ENCODE measurements around the gene TENM4.

TENM4 gene

DNA sequence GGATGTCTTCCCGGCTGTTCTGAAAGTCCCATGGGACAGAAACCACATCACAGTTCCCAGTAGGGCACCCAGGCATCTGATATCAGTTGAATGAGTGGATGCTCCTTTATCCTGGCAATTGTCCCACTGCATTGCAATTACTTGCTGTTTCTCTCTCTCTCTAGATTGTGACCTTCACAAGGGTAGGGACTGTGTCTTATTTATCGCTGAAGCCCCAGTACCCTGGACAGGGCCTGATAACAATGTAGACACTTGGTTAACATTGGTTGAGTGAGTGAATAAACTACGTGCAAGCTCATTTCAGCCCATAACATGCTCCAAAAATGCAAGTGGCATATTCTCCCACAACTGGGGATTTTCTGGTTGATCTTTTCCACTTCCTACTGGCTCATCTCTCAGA lies 672.5 kb downstream of the TENM4 start:
- Histone ChIP-seq H3K9ac (ENCODE audit: low read depth in 1 of 2, low read length in 2 of 2) (no peak overlapping the region), H3K36me3 (ENCODE audit: control insufficient read depth in 1 of 2, insufficient read depth in 2 of 2, low read length in 2 of 2) (no peaks in the 10 kb centered on the region), H3K27me3 (ENCODE audit: control insufficient read depth in 1 of 2, insufficient read depth in 2 of 2, low read length in 2 of 2) (no peaks in the 10 kb centered on the region), H3K9me3 (ENCODE audit: control insufficient read depth in 1 of 2, low read length in 2 of 2) (no peaks in the 10 kb centered on the region), H3K4me3 (ENCODE audit: low read depth in 1 of 2, low read length in 2 of 2) (no peak overlapping the region), H3K27ac (ENCODE audit: low read depth, low read length) (no peak overlapping the region), H3K4me1 (ENCODE audit: control insufficient read depth in 1 of 2, insufficient read depth in 2 of 2, low read length in 2 of 2) (no peaks in the 10 kb centered on the region)

- no peaks in the 10 kb centered on the region for H3K4me1 ChIP-seq (ENCODE audit: control insufficient read depth in 1 of 2, insufficient read depth in 2 of 2, low read length in 2 of 2)
- no peak overlapping the region for H3K4me3 ChIP-seq (ENCODE audit: low read depth in 1 of 2, low read length in 2 of 2)
- no peaks in the 10 kb centered on the region for H3K27me3 ChIP-seq (ENCODE audit: control insufficient read depth in 1 of 2, insufficient read depth in 2 of 2, low read length in 2 of 2)
- no peak overlapping the region for H3K27ac ChIP-seq (ENCODE audit: low read depth, low read length)
- no peaks in the 10 kb centered on the region for H3K36me3 ChIP-seq (ENCODE audit: control insufficient read depth in 1 of 2, insufficient read depth in 2 of 2, low read length in 2 of 2)
- H3K9me3 ChIP-seq (ENCODE audit: control insufficient read depth in 1 of 2, low read length in 2 of 2) = no peaks in the 10 kb centered on the region
- no peak overlapping the region for H3K9ac ChIP-seq (ENCODE audit: low read depth in 1 of 2, low read length in 2 of 2)
Measured at GRCh38 chr11:78767027-78767932, 673.5 kb downstream of the TENM4 start.

DNA sequence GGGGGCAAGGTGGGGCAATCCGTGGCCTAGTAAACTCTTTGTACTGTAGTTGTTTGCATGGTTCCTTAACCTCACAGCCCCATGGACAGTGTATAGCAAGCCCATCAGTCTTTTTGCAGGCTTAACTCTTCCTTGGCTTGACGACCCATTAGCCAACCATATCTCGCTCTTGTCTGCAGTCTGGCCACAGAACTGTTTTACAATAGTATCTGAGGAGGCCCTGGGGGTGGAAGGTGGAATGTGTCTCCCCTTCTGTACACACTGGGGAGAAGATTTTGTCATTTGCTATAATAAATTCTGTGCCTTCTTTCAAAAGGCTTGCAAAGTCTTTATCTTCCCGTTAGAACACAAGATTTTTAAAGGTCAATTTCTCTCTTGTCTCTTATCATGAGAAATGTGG lies 675.9 kb downstream of the TENM4 start:
- no peaks in the 10 kb centered on the region for H3K4me1 ChIP-seq (ENCODE audit: control insufficient read depth in 1 of 2, insufficient read depth in 2 of 2, low read length in 2 of 2)
- no peak overlapping the region for H3K4me3 ChIP-seq (ENCODE audit: low read depth in 1 of 2, low read length in 2 of 2)
- H3K27me3 ChIP-seq (ENCODE audit: control insufficient read depth in 1 of 2, insufficient read depth in 2 of 2, low read length in 2 of 2) = no peaks in the 10 kb centered on the region
- H3K9ac ChIP-seq (ENCODE audit: low read depth in 1 of 2, low read length in 2 of 2) = no peak overlapping the region
- no peaks in the 10 kb centered on the region for H3K36me3 ChIP-seq (ENCODE audit: control insufficient read depth in 1 of 2, insufficient read depth in 2 of 2, low read length in 2 of 2)
- H3K27ac ChIP-seq (ENCODE audit: low read depth, low read length) = no peak overlapping the region
- H3K9me3 ChIP-seq (ENCODE audit: control insufficient read depth in 1 of 2, low read length in 2 of 2) = no peaks in the 10 kb centered on the region

GRCh38 chr11:78763664-78764063 lies 677.2 kb downstream of the TENM4 start:
- Histone ChIP-seq H3K9ac (ENCODE audit: low read depth in 1 of 2, low read length in 2 of 2) (no peak overlapping the region), H3K27ac (ENCODE audit: low read depth, low read length) (no peak overlapping the region), H3K4me3 (ENCODE audit: low read depth in 1 of 2, low read length in 2 of 2) (no peak overlapping the region), H3K4me1 (ENCODE audit: control insufficient read depth in 1 of 2, insufficient read depth in 2 of 2, low read length in 2 of 2) (no peaks in the 10 kb centered on the region), H3K36me3 (ENCODE audit: control insufficient read depth in 1 of 2, insufficient read depth in 2 of 2, low read length in 2 of 2) (no peaks in the 10 kb centered on the region), H3K27me3 (ENCODE audit: control insufficient read depth in 1 of 2, insufficient read depth in 2 of 2, low read length in 2 of 2) (no peaks in the 10 kb centered on the region), H3K9me3 (ENCODE audit: control insufficient read depth in 1 of 2, low read length in 2 of 2) (no peaks in the 10 kb centered on the region)

DNA sequence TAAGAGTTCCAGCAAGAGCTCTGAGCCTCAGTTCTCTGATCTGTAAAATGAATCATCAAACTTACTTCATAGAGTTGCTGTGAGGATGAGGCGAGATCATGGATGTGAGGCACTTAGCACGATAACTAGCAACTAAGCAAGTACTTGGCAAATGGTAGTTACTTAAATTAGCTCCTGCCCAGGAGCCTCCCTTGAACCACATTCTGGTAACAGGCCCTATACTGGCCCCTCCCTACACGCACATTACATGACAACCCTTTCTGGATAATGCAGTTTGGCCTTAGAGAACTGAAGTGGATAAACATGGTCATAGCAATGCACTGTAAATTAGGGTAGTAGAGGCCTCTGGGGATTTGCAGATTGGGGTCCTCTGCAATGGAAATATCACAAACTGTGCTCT lies 678.7 kb downstream of the TENM4 start:
- Histone ChIP-seq H3K27ac (ENCODE audit: low read depth, low read length) (no peak overlapping the region), H3K36me3 (ENCODE audit: control insufficient read depth in 1 of 2, insufficient read depth in 2 of 2, low read length in 2 of 2) (no peaks in the 10 kb centered on the region), H3K4me3 (ENCODE audit: low read depth in 1 of 2, low read length in 2 of 2) (no peak overlapping the region), H3K27me3 (ENCODE audit: control insufficient read depth in 1 of 2, insufficient read depth in 2 of 2, low read length in 2 of 2) (no peaks in the 10 kb centered on the region), H3K4me1 (ENCODE audit: control insufficient read depth in 1 of 2, insufficient read depth in 2 of 2, low read length in 2 of 2) (no peaks in the 10 kb centered on the region), H3K9me3 (ENCODE audit: control insufficient read depth in 1 of 2, low read length in 2 of 2) (no peaks in the 10 kb centered on the region), H3K9ac (ENCODE audit: low read depth in 1 of 2, low read length in 2 of 2) (no peak overlapping the region)

DNA sequence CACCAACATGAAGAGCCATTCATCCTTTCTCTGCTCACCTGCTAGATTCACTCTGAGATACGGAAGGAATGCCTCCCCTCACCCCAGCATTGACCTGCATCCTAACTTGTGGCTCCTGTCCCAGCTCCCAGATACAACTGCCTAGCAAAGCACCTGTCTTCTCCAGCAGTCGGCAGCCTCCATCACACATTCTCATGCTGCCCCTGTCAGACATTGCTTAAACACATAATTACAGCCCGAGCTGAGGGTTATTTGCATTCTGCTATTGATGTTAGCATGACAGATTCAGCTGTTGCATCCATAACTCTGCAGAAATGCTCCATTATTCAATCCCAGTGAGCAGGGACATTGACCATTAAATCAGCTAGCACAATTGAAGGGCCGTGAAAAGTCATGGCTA lies 681.8 kb downstream of the TENM4 start:
- no peak overlapping the region for H3K9ac ChIP-seq (ENCODE audit: low read depth in 1 of 2, low read length in 2 of 2)
- no peak overlapping the region for H3K27ac ChIP-seq (ENCODE audit: low read depth, low read length)
- H3K27me3 ChIP-seq (ENCODE audit: control insufficient read depth in 1 of 2, insufficient read depth in 2 of 2, low read length in 2 of 2) = peaks cover 0 to 2% of the 10 kb centered on the region in 2 donors
- H3K4me3 ChIP-seq (ENCODE audit: low read depth in 1 of 2, low read length in 2 of 2) = no peak overlapping the region
- H3K36me3 ChIP-seq (ENCODE audit: control insufficient read depth in 1 of 2, insufficient read depth in 2 of 2, low read length in 2 of 2) = no peaks in the 10 kb centered on the region
- H3K4me1 ChIP-seq (ENCODE audit: control insufficient read depth in 1 of 2, insufficient read depth in 2 of 2, low read length in 2 of 2) = no peaks in the 10 kb centered on the region
- H3K9me3 ChIP-seq (ENCODE audit: control insufficient read depth in 1 of 2, low read length in 2 of 2) = no peaks in the 10 kb centered on the region

DNA sequence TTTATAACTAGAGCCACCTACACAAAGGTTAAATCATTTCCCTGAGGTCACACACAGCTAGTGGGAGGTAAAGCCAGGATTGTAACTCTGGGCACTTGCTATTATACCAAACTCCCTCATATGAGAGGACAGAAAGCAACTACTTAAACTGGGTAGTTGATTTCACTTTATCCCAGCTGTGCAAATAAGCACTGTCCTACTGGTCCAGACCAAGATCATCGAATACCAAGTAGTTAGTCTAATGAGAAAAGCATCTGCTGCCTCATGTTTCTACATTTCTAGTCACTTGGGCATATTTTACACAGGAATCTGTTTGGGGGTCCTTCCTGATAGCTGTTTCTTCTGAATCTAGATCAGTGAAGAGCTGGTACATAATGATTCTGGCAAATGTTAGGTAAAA lies 687.5 kb downstream of the TENM4 start:
- Histone ChIP-seq H3K27me3 (ENCODE audit: control insufficient read depth in 1 of 2, insufficient read depth in 2 of 2, low read length in 2 of 2) (peaks cover 0 to 5% of the 10 kb centered on the region in 2 donors), H3K36me3 (ENCODE audit: control insufficient read depth in 1 of 2, insufficient read depth in 2 of 2, low read length in 2 of 2) (no peaks in the 10 kb centered on the region), H3K4me3 (ENCODE audit: low read depth in 1 of 2, low read length in 2 of 2) (no peak overlapping the region), H3K9ac (ENCODE audit: low read depth in 1 of 2, low read length in 2 of 2) (no peak overlapping the region), H3K27ac (ENCODE audit: low read depth, low read length) (no peak overlapping the region), H3K4me1 (ENCODE audit: control insufficient read depth in 1 of 2, insufficient read depth in 2 of 2, low read length in 2 of 2) (no peaks in the 10 kb centered on the region), H3K9me3 (ENCODE audit: control insufficient read depth in 1 of 2, low read length in 2 of 2) (no peaks in the 10 kb centered on the region)

GRCh38 chr11:78752494-78752893 lies 688.3 kb downstream of the TENM4 start:
- H3K27me3 ChIP-seq (ENCODE audit: control insufficient read depth in 1 of 2, insufficient read depth in 2 of 2, low read length in 2 of 2) = peaks cover 0 to 5% of the 10 kb centered on the region in 2 donors
- H3K4me3 ChIP-seq (ENCODE audit: low read depth in 1 of 2, low read length in 2 of 2) = no peak overlapping the region
- no peaks in the 10 kb centered on the region for H3K36me3 ChIP-seq (ENCODE audit: control insufficient read depth in 1 of 2, insufficient read depth in 2 of 2, low read length in 2 of 2)
- H3K4me1 ChIP-seq (ENCODE audit: control insufficient read depth in 1 of 2, insufficient read depth in 2 of 2, low read length in 2 of 2) = no peaks in the 10 kb centered on the region
- no peak overlapping the region for H3K9ac ChIP-seq (ENCODE audit: low read depth in 1 of 2, low read length in 2 of 2)
- no peaks in the 10 kb centered on the region for H3K9me3 ChIP-seq (ENCODE audit: control insufficient read depth in 1 of 2, low read length in 2 of 2)
- no peak overlapping the region for H3K27ac ChIP-seq (ENCODE audit: low read depth, low read length)

DNA sequence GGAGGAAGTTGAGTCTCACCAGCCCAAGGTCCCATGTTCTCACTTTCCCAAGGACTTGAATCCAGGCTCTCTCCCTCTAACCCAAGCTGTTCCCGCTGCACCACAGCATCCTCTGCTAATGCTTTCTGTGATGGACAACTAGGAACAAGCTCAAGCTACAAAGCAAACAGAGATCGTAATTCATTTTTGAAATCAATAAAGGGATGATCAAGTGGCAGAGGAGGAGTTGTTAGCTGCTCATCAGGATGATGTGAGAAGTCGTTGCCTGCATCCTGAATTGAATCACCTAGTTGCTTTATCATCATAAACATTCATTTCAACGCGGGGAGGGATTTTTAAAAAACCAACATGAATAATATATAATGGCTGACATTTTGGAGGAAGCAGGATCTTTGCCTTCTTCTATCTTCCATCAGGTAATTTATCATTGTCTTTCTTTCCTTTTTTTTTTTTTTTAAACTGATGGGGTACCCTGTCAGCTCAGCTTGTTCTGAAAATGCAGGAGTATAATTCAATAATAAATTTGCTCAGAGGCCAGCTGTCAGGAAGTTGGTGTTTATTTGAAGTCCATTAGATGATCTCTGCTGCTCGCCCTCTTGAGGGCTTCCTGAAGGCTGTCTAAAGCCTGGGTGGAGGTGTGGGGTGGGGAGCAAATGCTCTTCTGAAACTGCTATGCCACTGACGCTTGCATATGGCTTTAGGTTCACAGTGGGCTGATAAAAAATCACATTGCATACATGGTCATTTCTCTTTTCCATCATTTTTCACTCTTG lies 691.7 kb downstream of the TENM4 start:
- Histone ChIP-seq H3K27ac (ENCODE audit: low read depth, low read length) (no peak overlapping the region), H3K9me3 (ENCODE audit: control insufficient read depth in 1 of 2, low read length in 2 of 2) (no peaks in the 10 kb centered on the region), H3K27me3 (ENCODE audit: control insufficient read depth in 1 of 2, insufficient read depth in 2 of 2, low read length in 2 of 2) (peaks cover 3 to 5% of the 10 kb centered on the region in 2 donors), H3K36me3 (ENCODE audit: control insufficient read depth in 1 of 2, insufficient read depth in 2 of 2, low read length in 2 of 2) (no peaks in the 10 kb centered on the region), H3K4me3 (ENCODE audit: low read depth in 1 of 2, low read length in 2 of 2) (no peak overlapping the region), H3K9ac (ENCODE audit: low read depth in 1 of 2, low read length in 2 of 2) (no peak overlapping the region), H3K4me1 (ENCODE audit: control insufficient read depth in 1 of 2, insufficient read depth in 2 of 2, low read length in 2 of 2) (no peaks in the 10 kb centered on the region)

GRCh38 chr11:78744949-78745348 lies 695.9 kb downstream of the TENM4 start:
- Histone ChIP-seq H3K9ac (ENCODE audit: low read depth in 1 of 2, low read length in 2 of 2) (no peak overlapping the region), H3K36me3 (ENCODE audit: control insufficient read depth in 1 of 2, insufficient read depth in 2 of 2, low read length in 2 of 2) (no peaks in the 10 kb centered on the region), H3K9me3 (ENCODE audit: control insufficient read depth in 1 of 2, low read length in 2 of 2) (no peaks in the 10 kb centered on the region), H3K4me3 (ENCODE audit: low read depth in 1 of 2, low read length in 2 of 2) (no peak overlapping the region), H3K27ac (ENCODE audit: low read depth, low read length) (no peak overlapping the region), H3K4me1 (ENCODE audit: control insufficient read depth in 1 of 2, insufficient read depth in 2 of 2, low read length in 2 of 2) (peaks cover 6 to 10% of the 10 kb centered on the region in 2 donors), H3K27me3 (ENCODE audit: control insufficient read depth in 1 of 2, insufficient read depth in 2 of 2, low read length in 2 of 2) (peaks cover 0 to 5% of the 10 kb centered on the region in 2 donors)

Measured in duodenal mucosa (tissue), 2 donors.